Muscle layer of colon (tissue), 2 donors: ENCODE measurements around the gene TSC22D1.

Source experiments
- H3K27ac ChIP-seq: one replicate; pipeline ENCODE4 v1.7.0; 2013; ENCODE audit warnings: low read depth, mild to moderate bottlenecking, low read length, moderate library complexity
- H3K27me3 ChIP-seq, 2 donors: one replicate each; pipeline ENCODE4 v1.7.0; 2013; ENCODE audit warnings: low read length in 2 of 2, mild to moderate bottlenecking in 2 of 2; ENCODE audit not compliant: insufficient read depth in 2 of 2, control insufficient read depth in 1 of 2
- H3K36me3 ChIP-seq: one replicate; pipeline ENCODE4 v1.7.0; 2013; ENCODE audit warnings: mild to moderate bottlenecking, low read length; ENCODE audit not compliant: insufficient read depth
- H3K4me1 ChIP-seq: one replicate; pipeline ENCODE4 v1.7.0; 2013; ENCODE audit warnings: mild to moderate bottlenecking, low read length; ENCODE audit not compliant: insufficient read depth
- H3K4me3 ChIP-seq, 2 donors: one replicate each; pipeline ENCODE4 v1.7.0; 2013; ENCODE audit warnings: low read length in 2 of 2, low read depth in 1 of 2, mild to moderate bottlenecking in 1 of 2, moderate library complexity in 1 of 2
- H3K9ac ChIP-seq: one replicate; pipeline ENCODE4 v1.7.0; 2013; ENCODE audit warnings: low read length
- H3K9me3 ChIP-seq: one replicate; pipeline ENCODE4 v1.7.0; 2013; ENCODE audit warnings: mild to moderate bottlenecking, low read length
- donor health status: abdominal sarcoma.
- donor health status: Adenocarcinoma of cecum.

TSC22D1 gene

GRCh38 chr13:44434766-44435141, 141.4 kb downstream of the TSC22D1 start:
- Histone ChIP-seq H3K4me3 (peak overlapping the region; percentile 35 to 75), H3K36me3 (peaks cover 14% of the 10 kb centered on the region), H3K27ac (peak overlapping the region; percentile 82), H3K9ac (peak overlapping the region; percentile 84), H3K27me3 (no peaks in the 10 kb centered on the region), H3K9me3 (no peaks in the 10 kb centered on the region), H3K4me1 (peaks cover 24% of the 10 kb centered on the region)

- Histone ChIP-seq H3K9me3 (no peaks in the 10 kb centered on the region), H3K9ac (peak overlapping the region; percentile 84), H3K27ac (peak overlapping the region; percentile 82), H3K4me1 (peaks cover 24% of the 10 kb centered on the region), H3K36me3 (peaks cover 14% of the 10 kb centered on the region), H3K27me3 (no peaks in the 10 kb centered on the region), H3K4me3 (peak overlapping the region; percentile 35 to 75)
Observed at GRCh38 chr13:44433863-44434765, 142.0 kb downstream of the TSC22D1 start.

GRCh38 chr13:44432650-44433049, 143.5 kb downstream of the TSC22D1 start:
- Histone ChIP-seq H3K9ac (no peak overlapping the region), H3K36me3 (peaks cover 14% of the 10 kb centered on the region), H3K27me3 (no peaks in the 10 kb centered on the region), H3K9me3 (no peaks in the 10 kb centered on the region), H3K4me3 (no peak overlapping the region), H3K27ac (no peak overlapping the region), H3K4me1 (peaks cover 22% of the 10 kb centered on the region)

DNA sequence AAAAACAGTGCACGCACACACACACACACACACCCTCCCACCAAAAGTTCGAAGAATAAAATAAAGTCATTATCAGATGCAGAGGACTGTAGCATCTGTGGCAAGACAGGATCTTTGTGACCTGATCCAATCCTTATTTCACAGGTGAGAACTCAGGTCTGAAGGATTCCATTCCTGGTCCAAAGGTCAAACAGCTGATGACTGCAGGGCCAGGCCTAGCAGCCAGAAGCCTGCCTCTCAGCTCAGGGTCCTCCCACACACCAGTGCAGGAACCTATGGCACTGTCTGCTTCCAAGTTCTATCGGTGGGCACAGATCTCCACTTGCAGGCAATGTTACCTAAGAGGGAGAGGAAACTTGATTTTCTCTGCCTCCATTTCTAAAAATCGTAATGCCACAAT, 145.0 kb downstream of the TSC22D1 start:
- Histone ChIP-seq H3K27ac (no peak overlapping the region), H3K4me3 (no peak overlapping the region), H3K27me3 (no peaks in the 10 kb centered on the region), H3K9me3 (no peaks in the 10 kb centered on the region), H3K9ac (no peak overlapping the region), H3K4me1 (peaks cover 18% of the 10 kb centered on the region), H3K36me3 (peaks cover 14% of the 10 kb centered on the region)

- Histone ChIP-seq H3K27me3 (no peaks in the 10 kb centered on the region), H3K36me3 (peaks cover 8% of the 10 kb centered on the region), H3K9me3 (no peaks in the 10 kb centered on the region), H3K27ac (no peak overlapping the region), H3K4me1 (peaks cover 18% of the 10 kb centered on the region), H3K4me3 (no peak overlapping the region), H3K9ac (no peak overlapping the region)
Observed at GRCh38 chr13:44429311-44429710, 146.8 kb downstream of the TSC22D1 start.

GRCh38 chr13:44426461-44426860, 149.7 kb downstream of the TSC22D1 start:
- no peak overlapping the region for H3K4me3 ChIP-seq
- H3K4me1 ChIP-seq, result no peaks in the 10 kb centered on the region
- H3K9me3 ChIP-seq, result no peaks in the 10 kb centered on the region
- no peaks in the 10 kb centered on the region for H3K27me3 ChIP-seq
- no peak overlapping the region for H3K9ac ChIP-seq
- H3K27ac ChIP-seq, result no peak overlapping the region
- no peaks in the 10 kb centered on the region for H3K36me3 ChIP-seq

- Histone ChIP-seq H3K4me3 (no peak overlapping the region), H3K9me3 (no peaks in the 10 kb centered on the region), H3K27ac (no peak overlapping the region), H3K36me3 (no peaks in the 10 kb centered on the region), H3K4me1 (no peaks in the 10 kb centered on the region), H3K27me3 (no peaks in the 10 kb centered on the region), H3K9ac (no peak overlapping the region)
Observed at GRCh38 chr13:44425815-44426078, 150.4 kb downstream of the TSC22D1 start.

DNA sequence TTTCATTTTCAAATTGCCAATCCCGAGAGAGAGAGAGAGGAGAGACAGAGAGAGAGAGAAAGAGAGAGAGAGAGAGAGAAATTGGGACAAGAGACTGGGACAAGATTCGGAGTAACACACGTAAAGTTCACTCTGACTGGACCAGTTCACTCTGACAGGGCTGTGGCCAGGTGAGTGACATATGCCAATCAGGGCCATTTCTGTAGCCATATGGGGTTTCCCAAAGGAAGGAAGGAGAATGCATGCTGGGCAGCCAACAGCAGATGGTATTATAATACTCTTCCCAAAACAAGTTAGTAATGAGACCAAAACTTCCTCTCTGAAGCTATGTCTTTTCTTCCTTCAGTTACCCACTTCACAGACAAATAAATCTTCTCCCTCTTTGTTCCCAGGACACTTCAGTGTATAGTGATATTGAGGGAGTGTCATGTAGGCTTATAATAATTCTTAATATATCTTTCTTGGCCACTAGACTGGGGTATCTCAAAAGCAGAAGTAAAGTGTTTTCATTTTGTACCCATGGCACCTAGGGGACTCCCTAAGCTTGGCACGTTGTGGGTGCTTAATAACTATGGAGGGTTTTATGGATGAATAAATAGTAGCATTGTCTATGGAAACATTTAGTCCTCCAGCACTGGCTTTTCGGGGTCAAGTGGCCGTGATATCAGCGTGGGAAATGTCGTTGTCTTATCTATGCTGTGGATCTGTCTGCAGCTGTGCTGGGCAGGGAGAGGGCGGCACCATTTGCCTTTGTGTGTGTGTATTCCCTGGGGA, 150.9 kb downstream of the TSC22D1 start:
- Histone ChIP-seq H3K27ac (no peak overlapping the region), H3K9me3 (no peaks in the 10 kb centered on the region), H3K4me1 (no peaks in the 10 kb centered on the region), H3K27me3 (no peaks in the 10 kb centered on the region), H3K4me3 (no peak overlapping the region), H3K9ac (no peak overlapping the region), H3K36me3 (no peaks in the 10 kb centered on the region)

DNA sequence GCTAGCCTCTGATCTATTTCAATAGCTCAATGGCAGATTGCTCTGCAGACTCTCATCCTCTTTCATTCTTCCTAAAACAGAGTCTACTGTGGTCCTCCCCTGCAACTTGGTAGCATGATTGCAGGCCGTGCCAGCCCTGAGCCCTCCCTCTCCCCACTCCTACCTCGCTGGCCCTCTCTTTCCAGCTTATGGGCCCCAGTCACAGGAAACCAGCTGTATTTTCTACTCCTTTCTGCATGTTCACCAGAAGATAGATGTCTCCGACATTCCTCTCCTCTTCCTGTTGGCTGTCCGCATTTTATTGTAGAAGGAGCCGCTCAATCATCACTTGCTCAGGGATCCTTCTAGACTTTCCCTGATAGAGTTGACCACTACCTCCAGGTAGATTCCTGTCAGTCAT, 152.3 kb downstream of the TSC22D1 start:
- Histone ChIP-seq H3K27ac (no peak overlapping the region), H3K9me3 (no peaks in the 10 kb centered on the region), H3K4me3 (no peak overlapping the region), H3K9ac (no peak overlapping the region), H3K27me3 (no peaks in the 10 kb centered on the region), H3K4me1 (no peaks in the 10 kb centered on the region), H3K36me3 (no peaks in the 10 kb centered on the region)

DNA sequence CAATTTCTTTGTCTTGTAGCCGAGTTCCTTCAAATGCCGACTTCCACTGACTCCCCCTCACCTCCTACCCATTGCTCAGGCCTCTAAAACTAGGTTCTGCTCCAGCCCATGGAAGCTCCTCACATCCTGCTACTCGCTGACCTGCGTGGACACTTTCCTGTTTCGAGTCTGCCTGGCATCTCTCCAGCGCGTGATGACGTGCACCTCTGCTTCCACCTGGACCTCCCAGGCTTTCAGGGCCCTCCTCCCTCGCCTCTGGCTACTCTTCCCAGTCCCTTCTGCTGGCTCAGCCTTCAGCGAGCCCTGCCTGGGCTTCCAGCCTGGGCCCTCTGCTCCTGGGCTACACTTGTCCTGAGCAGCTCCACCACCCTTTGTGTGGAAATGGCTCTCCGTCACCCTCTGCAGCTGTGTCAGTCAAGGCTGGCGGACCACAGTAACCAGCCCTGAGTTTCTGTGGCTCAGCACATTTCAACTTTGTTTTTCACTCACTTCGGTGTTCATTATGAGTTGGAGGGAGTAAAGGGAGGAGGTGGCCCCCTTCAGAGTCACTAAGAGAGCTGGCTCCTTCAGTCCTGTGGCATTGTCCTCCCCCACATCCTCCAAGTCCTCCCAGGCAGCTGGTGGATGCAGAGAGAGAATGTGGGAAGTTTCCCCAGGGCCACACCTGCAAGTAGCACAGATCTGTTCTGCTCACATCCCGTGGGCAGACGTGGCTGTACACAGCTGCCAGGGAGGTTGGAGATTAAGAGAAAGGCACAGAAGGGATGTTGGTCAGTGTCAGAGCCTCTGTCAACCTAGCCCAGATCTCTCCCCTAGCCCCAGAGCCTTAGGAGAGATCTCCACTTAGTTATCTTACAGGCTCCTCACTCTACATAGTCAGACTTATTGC, 153.1 kb downstream of the TSC22D1 start:
- no peaks in the 10 kb centered on the region for H3K4me1 ChIP-seq
- no peaks in the 10 kb centered on the region for H3K27me3 ChIP-seq
- H3K4me3 ChIP-seq, result no peak overlapping the region
- H3K27ac ChIP-seq, result no peak overlapping the region
- no peaks in the 10 kb centered on the region for H3K36me3 ChIP-seq
- no peaks in the 10 kb centered on the region for H3K9me3 ChIP-seq
- H3K9ac ChIP-seq, result no peak overlapping the region

GRCh38 chr13:44421853-44422525, 154.1 kb downstream of the TSC22D1 start:
- Histone ChIP-seq H3K27ac (no peak overlapping the region), H3K36me3 (no peaks in the 10 kb centered on the region), H3K9me3 (no peaks in the 10 kb centered on the region), H3K4me3 (no peak overlapping the region), H3K9ac (no peak overlapping the region), H3K4me1 (no peaks in the 10 kb centered on the region), H3K27me3 (no peaks in the 10 kb centered on the region)
